Measurements from ENCODE around the gene OMG.

DNA sequence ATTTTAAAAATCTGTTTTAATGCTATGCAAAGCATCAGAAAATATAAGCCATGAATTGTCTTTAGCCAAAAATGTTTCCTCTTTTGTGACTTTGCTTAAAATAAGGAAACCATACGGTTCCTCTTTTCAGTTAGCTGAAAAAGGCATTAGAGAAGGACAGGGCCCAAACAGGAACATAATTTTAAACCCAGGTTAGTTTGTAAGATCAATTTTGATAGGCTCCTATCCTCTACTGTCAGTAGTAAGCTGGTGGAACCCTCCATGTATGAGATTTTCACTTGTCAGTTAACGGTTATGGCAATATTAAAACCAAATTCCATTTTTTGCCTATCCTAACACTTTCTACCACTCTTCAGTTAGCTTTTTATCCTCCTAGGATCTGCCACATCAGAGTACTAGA, 12.5 kb upstream of the OMG start:
- TF ChIP-seq, protein P1, sequence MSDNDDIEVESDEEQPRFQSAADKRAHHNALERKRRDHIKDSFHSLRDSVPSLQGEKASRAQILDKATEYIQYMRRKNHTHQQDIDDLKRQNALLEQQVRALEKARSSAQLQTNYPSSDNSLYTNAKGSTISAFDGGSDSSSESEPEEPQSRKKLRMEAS (IDR thresholded peaks at IDR 0.05), result no peak
- TF ChIP-seq EGR1 (IDR thresholded peaks at IDR 0.05), result no peak
- TF ChIP-seq, protein P2, sequence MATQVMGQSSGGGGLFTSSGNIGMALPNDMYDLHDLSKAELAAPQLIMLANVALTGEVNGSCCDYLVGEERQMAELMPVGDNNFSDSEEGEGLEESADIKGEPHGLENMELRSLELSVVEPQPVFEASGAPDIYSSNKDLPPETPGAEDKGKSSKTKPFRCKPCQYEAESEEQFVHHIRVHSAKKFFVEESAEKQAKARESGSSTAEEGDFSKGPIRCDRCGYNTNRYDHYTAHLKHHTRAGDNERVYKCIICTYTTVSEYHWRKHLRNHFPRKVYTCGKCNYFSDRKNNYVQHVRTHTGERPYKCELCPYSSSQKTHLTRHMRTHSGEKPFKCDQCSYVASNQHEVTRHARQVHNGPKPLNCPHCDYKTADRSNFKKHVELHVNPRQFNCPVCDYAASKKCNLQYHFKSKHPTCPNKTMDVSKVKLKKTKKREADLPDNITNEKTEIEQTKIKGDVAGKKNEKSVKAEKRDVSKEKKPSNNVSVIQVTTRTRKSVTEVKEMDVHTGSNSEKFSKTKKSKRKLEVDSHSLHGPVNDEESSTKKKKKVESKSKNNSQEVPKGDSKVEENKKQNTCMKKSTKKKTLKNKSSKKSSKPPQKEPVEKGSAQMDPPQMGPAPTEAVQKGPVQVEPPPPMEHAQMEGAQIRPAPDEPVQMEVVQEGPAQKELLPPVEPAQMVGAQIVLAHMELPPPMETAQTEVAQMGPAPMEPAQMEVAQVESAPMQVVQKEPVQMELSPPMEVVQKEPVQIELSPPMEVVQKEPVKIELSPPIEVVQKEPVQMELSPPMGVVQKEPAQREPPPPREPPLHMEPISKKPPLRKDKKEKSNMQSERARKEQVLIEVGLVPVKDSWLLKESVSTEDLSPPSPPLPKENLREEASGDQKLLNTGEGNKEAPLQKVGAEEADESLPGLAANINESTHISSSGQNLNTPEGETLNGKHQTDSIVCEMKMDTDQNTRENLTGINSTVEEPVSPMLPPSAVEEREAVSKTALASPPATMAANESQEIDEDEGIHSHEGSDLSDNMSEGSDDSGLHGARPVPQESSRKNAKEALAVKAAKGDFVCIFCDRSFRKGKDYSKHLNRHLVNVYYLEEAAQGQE (IDR thresholded peaks at IDR 0.05; ENCODE audit: low read depth), result no peak
- no peak for TF ChIP-seq YY1 (IDR thresholded peaks at IDR 0.05; ENCODE audit: low read depth)
- TF ChIP-seq CEBPB (IDR thresholded peaks at IDR 0.05), result no peak
- TF ChIP-seq FOXM1 (IDR thresholded peaks at IDR 0.05; ENCODE audit: borderline replicate concordance, low read depth), result no peak
- no peak for TF ChIP-seq RAD21 (IDR thresholded peaks at IDR 0.05; ENCODE audit: low read depth)
- TF ChIP-seq EP300 (IDR thresholded peaks at IDR 0.05; ENCODE audit: borderline replicate concordance), result no peak
- no peak for TF ChIP-seq NFIC (IDR thresholded peaks at IDR 0.05)
- TF ChIP-seq, protein P3, sequence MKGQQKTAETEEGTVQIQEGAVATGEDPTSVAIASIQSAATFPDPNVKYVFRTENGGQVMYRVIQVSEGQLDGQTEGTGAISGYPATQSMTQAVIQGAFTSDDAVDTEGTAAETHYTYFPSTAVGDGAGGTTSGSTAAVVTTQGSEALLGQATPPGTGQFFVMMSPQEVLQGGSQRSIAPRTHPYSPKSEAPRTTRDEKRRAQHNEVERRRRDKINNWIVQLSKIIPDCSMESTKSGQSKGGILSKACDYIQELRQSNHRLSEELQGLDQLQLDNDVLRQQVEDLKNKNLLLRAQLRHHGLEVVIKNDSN (IDR thresholded peaks at IDR 0.05), result no peak
